ENCODE results near the gene ZGPAT.

ZGPAT gene

DNA sequence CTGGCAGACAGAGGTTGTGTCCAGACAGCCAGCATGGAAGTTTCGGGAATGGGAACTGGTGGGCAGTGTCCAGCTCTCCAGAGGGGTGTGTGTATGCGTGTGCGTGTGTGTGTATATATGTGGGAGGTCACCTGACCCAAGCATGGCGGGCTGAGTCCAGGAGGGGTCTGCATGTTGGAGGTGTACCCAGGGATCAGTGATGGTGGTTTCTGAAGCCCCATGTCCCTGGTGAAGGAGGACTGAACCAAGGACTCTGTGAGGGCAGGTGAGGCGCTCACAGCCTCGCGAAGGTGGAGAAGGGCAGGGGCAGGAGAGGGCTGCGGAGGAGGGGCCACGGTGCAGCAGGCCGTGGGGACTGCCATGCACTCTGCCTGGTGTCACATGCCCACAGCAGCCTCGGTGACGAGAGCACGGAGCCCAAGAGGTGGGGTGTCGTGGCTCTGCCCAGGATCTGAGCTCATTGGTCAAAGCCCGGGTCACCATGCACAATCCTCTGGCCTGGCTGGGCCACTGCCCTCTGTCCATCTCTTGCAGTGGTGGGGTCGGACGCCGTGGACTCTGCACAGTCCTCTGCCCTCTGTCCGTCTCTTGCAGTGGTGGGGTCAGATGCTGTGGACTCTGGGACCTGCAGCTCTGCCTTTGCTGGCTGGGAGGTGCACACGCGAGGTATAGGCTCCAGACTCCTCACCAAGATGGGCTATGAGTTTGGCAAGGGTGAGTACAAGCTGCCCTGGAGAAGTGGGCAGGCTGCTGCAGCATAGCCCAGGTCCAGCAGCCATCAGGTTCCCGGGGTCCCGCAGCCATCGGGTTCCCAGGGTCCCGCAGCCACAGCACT lies 26.5 kb downstream of the ZGPAT start:
- no peak for DNase-seq

DNA sequence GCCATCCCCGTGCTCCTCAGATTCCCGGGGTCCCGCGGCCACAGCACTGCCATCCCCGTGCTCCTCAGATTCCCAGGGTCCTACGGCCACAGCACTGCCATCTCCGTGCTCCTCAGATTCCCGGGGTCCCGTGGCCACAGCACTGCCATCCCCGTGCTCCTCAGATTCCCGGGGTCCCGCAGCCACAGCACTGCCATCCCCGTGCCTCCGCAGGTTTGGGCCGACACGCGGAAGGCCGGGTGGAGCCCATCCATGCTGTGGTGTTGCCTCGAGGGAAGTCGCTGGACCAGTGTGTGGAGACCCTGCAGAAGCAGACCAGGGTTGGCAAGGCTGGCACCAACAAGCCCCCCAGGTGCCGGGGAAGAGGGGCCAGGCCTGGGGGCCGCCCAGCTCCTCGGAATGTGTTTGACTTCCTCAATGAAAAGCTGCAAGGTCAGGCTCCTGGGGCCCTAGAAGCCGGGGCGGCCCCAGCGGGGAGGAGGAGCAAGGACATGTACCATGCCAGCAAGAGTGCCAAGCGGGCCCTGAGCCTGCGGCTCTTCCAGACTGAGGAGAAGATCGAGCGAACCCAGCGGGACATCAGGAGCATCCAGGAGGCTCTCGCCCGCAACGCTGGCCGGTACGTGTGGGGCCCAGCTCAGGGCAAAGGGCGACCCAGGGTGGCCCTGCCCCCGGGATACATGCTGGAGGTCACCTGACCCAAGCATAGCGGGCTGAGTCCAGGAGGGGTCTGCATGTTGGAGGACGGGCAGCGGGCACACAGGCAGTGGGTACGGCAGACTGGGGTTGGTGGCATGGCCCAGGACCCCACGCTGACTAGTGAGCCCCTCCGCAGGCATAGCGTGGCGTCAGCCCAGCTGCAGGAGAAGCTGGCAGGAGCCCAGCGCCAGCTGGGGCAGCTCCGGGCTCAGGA lies 27.4 kb downstream of the ZGPAT start:
- DNase-seq, result no peak

DNA sequence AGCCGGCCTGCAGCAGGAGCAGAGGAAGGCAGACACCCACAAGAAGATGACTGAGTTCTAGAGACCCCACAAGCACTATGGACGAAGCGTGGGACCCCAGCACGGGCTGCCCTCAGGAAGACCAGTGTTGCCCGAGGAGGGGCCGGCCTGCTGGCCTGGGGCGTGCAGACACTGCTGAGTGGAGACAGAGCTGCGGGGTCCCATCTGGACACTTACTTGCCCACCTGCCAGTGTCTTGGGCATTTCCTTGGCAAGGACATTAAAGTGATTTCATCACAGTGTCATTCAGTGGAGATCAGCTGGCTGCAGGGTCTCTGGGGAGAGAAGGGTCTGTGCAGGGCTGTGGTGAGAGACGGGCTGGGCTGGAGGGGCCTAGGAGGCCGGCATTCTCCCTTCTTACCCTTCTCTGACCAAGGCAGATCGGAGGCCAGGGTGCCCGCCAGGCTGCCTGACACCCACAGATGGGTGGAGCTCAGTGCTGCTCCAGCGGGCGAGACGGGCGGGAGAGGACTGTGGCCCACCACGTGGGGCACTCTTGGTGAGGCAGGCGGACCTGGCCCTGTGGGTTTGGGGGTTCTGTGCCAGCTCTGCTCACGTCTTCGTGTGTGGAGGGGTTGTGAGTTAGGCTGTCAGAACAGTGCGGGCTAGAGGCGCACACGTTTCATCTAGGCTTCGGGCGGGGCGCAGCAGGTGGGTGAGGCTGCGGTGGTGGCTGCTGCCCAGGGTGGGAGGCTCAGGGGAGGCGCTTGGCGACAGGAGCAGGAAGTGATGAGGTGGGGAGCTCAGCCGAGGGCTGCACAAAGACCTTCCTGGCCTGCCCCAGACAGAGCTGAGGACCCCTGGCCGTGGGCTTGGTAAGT lies 28.2 kb downstream of the ZGPAT start, which contains the start of gene LIME1:
LIME1 (plus strand) TSS at position 806 of the 860 bp plus-strand sequence. CDS start 886 bp downstream, outside the sequence.
- no peak for DNase-seq

DNA sequence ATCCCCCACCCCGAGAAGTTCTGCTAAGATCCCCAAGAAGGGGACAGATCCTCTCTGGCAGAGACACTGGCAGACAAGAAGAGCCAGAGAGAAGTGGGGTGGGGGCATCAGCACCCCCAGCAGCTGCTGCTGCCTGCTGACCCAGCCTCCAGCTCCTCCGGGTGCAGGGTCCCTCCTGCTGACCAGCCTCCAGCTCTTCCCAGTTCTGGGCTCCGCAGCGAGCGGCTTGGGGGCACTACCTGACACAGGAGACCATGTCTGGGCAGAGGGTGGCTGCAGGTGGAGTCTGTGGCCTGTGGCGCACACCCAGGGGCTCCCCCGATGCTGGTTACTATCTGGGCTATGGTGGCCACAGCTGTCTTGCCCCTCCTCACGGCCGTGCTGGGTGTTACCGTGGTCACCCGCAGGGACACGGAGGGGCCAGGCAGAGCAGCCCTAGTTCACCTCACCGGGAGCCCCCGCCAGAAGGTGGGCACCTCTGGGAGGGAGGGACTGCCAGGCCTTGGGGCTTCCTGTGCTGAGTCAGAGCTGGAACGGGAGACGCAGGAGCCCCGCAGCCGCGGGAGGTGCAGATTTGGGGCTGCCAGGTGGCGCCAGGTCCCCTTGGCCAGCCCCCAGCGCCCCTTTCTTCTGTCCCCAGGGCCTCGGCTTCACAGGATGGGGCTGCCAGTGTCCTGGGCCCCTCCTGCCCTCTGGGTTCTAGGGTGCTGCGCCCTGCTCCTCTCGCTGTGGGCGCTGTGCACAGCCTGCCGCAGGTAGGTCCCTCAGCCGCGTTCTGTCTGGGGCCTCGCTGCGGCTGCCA lies 29.3 kb downstream of the ZGPAT start:
- DNase-seq, result no peak

DNA sequence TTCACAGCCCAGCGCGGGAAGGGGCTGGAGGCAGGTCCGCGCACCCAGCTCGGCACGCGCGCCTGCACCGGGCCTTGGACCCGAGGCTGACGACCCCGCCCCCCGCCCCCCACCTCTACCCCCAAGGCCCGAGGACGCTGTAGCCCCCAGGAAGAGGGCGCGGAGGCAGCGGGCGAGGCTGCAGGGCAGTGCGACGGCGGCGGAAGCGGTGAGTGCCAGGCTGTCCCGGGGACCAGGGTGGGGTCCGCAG lies 29.8 kb downstream of the ZGPAT start:
- DNase-seq, result no peak

DNA sequence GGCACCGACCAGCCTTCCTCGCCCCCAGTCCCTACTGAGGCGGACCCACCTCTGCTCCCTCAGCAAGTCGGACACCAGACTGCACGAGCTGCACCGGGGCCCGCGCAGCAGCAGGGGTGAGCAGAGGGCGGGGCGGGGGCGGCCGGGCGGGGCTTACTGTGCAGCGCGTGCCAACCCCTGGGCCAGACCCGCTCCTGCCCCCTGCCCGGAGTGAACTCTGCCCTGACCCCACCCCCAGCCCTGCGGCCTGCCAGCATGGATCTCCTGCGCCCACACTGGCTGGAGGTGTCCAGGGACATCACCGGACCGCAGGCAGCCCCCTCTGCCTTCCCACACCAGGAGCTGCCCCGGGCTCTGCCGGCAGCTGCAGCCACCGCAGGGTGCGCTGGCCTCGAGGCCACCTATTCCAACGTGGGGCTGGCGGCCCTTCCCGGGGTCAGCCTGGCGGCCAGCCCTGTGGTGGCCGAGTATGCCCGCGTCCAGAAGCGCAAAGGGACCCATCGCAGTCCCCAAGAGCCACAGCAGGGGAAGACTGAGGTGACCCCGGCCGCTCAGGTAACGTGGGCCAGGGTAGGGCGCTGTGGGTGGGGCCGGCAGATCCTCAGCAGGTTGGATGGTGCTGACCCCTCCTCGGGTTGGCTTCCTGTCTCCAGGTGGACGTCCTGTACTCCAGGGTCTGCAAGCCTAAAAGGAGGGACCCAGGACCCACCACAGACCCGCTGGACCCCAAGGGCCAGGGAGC lies 30.3 kb downstream of the ZGPAT start:
- no peak for DNase-seq

DNA sequence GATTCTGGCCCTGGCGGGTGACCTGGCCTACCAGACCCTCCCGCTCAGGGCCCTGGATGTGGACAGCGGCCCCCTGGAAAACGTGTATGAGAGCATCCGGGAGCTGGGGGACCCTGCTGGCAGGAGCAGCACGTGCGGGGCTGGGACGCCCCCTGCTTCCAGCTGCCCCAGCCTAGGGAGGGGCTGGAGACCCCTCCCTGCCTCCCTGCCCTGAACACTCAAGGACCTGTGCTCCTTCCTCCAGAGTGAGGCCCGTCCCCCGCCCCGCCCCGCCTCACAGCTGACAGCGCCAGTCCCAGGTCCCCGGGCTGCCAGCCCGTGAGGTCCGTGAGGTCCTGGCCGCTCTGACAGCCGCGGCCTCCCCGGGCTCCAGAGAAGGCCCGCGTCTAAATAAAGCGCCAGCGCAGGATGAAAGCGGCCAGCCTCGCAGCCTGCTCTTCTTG lies 30.9 kb downstream of the ZGPAT start:
- no peak for DNase-seq

DNA sequence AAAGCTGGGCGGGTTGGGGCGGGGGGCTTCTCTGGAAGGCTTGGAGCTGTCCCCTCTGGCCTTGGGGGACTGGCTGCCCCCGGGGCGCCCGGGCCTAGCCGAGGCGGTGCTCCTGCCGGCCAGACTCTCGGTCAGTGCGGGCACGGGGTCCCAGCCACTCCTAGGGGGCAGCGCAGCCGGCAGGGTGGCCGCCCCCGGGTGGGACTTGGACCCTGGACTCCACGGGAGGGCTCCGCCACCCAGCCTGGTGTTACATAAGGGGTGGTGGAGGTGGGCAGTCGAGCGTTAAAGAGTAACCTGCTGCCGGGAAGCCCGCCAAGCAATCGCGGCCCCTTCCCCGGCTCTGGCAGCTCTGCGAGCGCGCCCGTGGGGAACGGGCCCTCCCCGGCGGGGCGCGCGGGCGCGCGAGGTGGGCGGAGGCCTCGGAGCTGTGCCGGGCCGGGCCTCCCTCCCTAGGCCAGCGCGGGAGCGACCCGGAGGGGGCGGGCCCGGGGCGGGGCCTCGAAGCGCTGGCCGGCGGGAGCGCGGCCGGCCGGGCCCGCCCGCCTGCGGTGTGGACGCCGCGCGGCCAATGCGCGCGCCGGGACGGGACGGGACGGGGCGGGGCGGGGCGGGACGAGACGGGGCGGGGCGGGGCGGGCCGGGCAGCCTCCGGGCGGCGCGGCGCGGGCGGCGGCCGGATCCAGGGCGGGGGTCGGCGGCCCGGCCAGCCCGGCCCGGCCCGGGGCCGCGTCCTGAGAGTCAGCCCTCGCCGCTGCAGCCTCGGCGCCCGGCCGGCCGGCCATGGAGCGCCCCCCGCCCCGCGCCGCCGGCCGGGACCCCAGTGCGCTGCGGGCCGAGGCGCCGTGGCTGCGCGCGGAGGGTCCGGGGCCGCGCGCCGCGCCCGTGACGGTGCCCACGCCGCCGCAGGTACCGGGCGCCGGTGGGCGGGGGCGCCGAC lies 31.6 kb downstream of the ZGPAT start, which contains the start of gene SLC2A4RG:
SLC2A4RG (plus strand) TSS at position 647 of the 940 bp plus-strand sequence; CDS start at position 784, 137 bp downstream.
- peak; percentile 66 to 69 for DNase-seq

DNA sequence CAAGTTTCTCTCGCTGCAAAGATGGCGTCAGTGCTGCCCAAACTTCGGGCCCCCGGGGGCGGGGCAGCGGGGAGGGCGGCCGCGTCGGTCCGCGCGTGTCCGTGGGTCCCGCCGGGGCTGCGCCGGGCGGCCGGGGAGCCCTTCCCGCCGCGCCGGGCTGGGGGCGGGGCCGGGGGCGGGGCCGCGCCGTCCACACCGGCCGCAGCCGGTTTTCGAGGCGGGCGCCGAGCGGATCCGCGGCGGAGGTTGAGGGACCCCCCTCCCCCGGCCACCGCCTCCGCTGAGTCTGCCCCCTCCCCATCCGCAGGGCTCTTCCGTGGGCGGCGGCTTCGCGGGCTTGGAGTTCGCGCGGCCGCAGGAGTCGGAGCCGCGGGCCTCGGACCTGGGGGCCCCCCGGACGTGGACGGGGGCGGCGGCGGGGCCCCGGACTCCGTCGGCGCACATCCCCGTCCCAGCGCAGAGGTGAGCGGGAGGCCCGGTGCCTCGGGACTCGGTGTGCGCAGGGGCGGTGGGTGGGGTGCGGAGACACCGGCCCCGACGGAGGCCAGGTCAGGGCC lies 32.3 kb downstream of the ZGPAT start:
- no peak for DNase-seq

DNA sequence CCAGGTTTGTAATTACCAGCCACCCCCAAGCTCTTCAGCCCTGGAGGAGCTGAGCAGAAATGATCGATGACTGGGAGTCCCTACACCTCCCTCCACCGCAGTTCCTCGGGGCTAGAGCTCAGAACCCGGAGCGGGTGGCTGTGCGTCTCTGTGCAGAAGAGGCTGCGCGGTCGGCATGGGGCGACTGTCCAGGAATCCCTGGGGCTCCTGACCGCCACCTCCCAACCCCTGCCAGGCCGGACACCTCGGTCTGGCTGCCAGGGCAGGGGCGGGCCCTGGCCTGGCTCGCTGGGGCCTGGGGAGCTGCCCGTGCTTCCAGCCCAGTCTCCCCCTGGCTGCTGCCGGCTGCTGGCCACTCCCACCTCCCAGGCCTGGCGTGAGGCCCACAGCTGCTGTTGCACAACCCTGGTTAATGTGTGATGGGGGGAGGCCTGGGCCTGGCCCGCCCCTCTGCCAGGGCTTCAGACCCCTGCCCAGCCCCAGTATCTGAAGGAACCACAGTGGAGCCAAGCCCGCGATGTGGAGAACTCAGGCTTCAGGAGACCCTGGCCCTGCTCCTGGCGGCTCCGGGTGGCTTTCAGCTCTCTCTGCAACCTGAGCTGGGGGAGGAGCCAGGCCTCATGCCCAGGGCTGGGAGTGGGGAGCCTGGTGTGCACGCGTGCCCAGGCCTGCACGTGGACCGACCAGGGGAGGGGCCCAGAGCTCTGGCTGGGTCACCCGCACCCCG lies 33.0 kb downstream of the ZGPAT start:
- DNase-seq, result peak; percentile 71 to 82

DNA sequence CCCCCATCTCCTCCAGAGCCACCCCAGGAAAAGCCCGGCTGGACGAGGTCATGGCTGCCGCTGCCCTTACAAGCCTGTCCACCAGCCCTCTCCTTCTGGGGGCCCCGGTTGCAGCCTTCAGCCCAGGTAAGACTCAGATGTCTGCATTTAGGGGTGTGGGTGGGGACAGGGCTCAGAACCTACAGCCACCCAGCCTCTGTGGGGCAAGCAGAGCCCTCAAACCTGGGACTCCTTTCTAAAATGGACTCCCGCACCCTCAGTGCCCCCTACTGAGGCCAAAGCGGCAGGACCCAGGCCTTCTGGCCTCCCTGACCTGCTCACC lies 33.5 kb downstream of the ZGPAT start:
- DNase-seq, result no peak

DNA sequence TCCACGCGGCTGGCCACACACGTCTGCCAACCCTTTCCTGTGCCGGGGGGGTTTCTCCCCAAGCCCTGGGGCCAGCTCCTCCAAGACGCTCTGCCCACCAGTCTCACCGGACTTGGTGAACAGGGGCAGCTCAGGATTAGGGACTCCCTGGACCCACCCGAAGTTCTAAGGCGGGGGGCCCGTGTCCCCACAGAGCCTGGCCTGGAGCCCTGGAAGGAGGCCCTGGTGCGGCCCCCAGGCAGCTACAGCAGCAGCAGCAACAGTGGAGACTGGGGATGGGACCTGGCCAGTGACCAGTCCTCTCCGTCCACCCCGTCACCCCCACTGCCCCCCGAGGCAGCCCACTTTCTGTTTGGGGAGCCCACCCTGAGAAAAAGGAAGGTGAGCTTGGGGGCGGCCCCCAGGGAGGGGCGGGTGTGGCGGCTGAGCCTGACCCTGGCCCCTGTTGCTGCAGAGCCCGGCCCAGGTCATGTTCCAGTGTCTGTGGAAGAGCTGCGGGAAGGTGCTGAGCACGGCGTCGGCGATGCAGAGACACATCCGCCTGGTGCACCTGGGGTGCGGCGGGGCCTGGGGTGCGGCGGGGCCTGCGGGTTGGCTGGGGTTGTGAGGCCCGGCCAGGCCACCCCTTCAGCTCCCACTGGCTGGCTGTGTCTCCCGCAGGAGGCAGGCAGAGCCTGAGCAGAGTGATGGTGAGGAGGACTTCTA lies 34.0 kb downstream of the ZGPAT start:
- no peak for DNase-seq

DNA sequence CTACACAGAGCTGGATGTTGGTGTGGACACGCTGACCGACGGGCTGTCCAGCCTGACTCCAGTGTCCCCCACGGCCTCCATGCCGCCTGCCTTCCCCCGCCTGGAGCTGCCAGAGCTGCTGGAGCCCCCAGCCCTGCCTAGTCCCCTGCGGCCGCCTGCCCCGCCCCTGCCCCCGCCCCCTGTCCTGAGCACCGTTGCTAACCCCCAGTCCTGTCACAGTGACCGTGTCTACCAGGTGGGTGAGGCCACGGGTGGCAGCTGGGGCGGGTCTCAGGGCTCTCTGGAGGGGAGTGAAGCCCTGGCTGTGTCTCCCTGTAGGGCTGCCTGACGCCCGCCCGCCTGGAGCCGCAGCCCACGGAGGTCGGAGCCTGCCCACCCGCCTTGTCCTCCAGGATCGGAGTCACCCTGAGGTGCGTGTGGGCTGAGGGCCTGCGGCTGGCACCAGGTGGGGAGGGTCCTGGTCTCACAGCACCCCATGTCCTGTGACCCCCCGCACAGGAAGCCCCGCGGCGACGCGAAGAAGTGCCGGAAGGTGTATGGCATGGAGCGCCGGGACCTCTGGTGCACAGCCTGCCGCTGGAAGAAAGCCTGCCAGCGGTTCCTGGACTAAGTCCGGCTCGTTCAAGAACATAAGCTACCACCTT lies 34.7 kb downstream of the ZGPAT start:
- no peak for DNase-seq

DNA sequence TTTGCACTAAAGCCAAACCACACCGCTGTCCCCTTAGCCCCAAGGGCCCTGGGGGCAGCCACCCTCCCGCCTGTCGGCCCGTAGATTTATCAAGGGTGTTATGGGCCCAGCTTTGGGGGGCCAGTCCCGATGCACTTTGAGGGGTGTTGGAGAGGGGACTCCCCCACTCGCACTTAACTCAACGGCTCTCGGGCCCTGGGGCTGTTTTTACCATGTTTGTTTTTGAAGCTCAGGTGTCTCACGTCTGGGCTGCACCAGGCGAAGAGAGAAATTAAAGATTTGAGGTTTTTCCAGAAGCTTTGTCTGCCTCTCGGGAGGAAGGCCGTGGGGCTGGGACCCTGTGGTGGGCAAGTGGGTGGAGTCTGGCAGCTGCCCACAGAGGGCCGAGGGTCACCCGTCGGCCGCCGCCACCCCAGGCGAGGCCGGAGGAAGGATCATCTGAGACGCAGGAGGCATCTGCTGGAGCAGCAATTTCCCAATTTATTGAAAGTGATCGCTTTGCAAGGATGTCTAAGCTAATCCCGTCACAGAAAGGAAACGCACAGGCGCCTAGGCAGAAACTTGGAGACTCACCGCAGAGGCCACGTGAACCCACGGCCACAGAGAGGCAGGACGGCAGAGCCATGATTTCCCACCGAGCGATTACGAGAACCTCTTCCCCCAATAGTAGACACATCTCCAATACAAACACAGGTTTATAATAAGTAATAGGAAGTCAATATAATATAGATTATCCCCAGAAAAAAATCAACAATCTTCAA lies 35.6 kb downstream of the ZGPAT start:
- DNase-seq, result no peak

DNA sequence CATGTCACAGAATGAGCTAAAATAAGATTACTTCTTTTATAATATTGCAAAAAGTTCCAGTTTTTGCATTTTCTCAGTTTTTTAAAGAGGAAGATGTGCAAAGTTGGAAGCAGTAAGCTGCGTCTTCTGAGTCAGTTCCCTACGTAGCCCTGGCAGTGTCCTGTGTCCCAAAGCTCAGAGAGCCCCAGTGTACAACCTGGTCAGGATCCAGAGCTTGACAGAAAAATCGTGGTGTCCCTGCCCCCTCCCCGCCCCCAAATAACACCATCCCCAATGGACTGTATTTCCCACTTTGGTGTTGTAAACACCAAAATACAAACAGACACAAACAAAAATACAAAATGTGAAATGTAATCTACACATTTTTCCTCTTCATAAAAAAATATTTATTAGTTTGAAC lies 36.3 kb downstream of the ZGPAT start:
- DNase-seq, result no peak

DNA sequence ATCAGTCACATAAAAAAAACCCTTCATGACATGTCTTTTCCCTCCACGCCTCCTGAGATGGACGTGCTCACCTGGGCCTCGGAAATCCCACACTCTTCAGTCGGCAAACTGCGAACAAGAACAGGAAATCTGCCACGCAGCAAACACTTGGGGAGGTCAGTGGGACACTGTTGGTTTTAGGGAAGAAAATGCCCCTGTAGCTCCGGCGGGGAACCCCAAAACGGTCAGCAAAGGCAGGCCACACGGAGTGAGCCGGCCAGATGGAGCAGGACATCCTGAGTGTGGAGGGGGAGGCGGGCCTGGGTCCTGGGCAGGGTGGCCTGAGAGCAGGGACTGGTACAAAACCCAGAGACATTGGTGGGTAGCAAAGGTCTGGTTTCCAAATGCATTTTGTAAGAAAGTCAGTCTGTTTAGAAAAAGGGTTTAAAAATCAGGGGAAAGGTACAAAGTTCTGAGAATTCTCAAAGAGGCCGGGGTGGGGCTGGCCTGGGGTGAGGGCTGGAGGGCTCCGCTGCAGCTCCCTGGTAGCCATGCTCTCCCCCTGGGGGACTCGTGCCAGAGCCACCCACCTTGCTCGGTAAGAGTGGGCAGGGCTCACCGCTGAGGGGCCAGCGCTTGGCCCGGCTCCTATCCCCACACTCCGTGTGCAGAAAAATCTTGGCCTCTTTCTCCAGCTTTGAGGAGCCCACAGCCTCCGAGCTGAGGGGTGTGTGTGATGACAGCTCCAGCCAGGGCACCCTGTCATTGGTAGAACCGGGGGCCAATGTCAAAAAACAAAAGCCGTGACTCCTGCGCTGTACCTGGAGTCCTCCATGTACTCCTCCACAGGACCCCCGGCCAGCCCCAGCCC lies 37.0 kb downstream of the ZGPAT start:
- DNase-seq, result no peak

Measured in NCI-H2081 (cell line).